HepG2 (cell line): ENCODE data around the gene RABL2A. TPM values are rescaled to one million over a fixed set of nuclear protein-coding genes. Genes with fewer than 3 reads are reported as not detected.

ENCODE experiments used
- ATAC-seq: fragments of 200-7000 bp; cut with Tn5 transposase; 3 replicates; pipeline ENCODE4 v1.9.1; 2020; ENCODE audit warnings: mild to moderate bottlenecking, moderate library complexity
- BruUV-seq: library from RNA; stranded (reverse); fragments of 400-500 nt; replicated peaks from 2 replicates; lab custom pipeline; 2021; lab: Mats Ljungman, UMichigan
- CTCF ChIA-PET: fragments of 300-600 bp; formaldehyde crosslinking; extraction: SDS; loops from one replicate; lab custom pipeline; 2021; ENCODE audit warnings: low total read pairs, inconsistent platforms, low intra/inter-chr PET ratio; lab: Yijun Ruan, JAX
- POLR2A ChIA-PET: fragments of 350-600 bp; sonication (Branson Sonifier 250); formaldehyde crosslinking; loops from one replicate; lab custom pipeline; 2020; ENCODE audit warnings: antibody characterized with exemption, inconsistent platforms; lab: Yijun Ruan, JAX
- DNase-seq: peaks from one replicate; pipeline ENCODE4 v3.0.0-alpha.2; 2015; ENCODE audit warnings: low spot score
- FAIRE-seq: peaks from 3 replicates; lab custom pipeline; 2011; peaks lifted over from hg19 to GRCh38; lab: Jason Lieb, UNC
- H2AFZ ChIP-seq: one replicate; pipeline ENCODE4 v1.6.1; 2011; ENCODE audit warnings: low read length, inconsistent platforms
- H3K27ac ChIP-seq: fragments of 300-600 bp; 3 replicates; pipeline ENCODE4 v1.8.0; 2011; ENCODE audit warnings: mixed run types, mild to moderate bottlenecking, mixed read lengths, low read length, inconsistent platforms; ENCODE audit not compliant: insufficient read depth; ENCODE audit errors: extremely low read length
- H3K27me3 ChIP-seq, 2 experiments: fragments of 200-600 bp in 1 of 2; 2 replicates in 1 of 2; 3 replicates in 1 of 2; pipeline versions ENCODE4 v1.6.0 to v1.8.0; 2011; ENCODE audit warnings: low read length in 2 of 2, mild to moderate bottlenecking in 2 of 2, moderate library complexity in 2 of 2, inconsistent platforms in 1 of 2; ENCODE audit not compliant: insufficient read depth in 2 of 2, control insufficient read depth in 1 of 2
- H3K36me3 ChIP-seq, 2 experiments: fragments of 200-600 bp in 1 of 2; replicated peaks in 1 of 2; 2 replicates in 1 of 2; 3 replicates in 1 of 2; pipeline versions ENCODE4 v1.5.1 to v1.8.0; 2011; ENCODE audit warnings: low read length in 2 of 2, inconsistent platforms in 1 of 2; ENCODE audit not compliant: insufficient read depth in 2 of 2, control insufficient read depth in 1 of 2
- H3K4me1 ChIP-seq: 2 replicates; pipeline ENCODE4 v1.5.1; 2012; ENCODE audit warnings: low read length, inconsistent platforms; ENCODE audit not compliant: insufficient read depth
- H3K4me2 ChIP-seq: 2 replicates; pipeline ENCODE4 v1.6.0; 2011; ENCODE audit warnings: low read depth, low read length, inconsistent platforms
- H3K4me3 ChIP-seq, 3 experiments: fragments of 200-600 bp in 1 of 3; sonication (generic), shearing (Covaris generic) in 1 of 3; replicated peaks in 1 of 3; 2 replicates each; pipeline ENCODE4 v1.5.1; 2011 to 2016; ENCODE audit warnings: low read length in 3 of 3, inconsistent platforms in 2 of 3, low read depth in 2 of 3, mild to moderate bottlenecking in 2 of 3, control low read depth in 1 of 3, mixed read lengths in 1 of 3; ENCODE audit not compliant: insufficient read depth in 1 of 3
- H3K79me2 ChIP-seq: one replicate; pipeline ENCODE4 v1.6.1; 2011; ENCODE audit warnings: low read length, inconsistent platforms; ENCODE audit not compliant: insufficient read depth
- H3K9ac ChIP-seq: 2 replicates; pipeline ENCODE4 v1.6.0; 2011; ENCODE audit warnings: mild to moderate bottlenecking, low read depth, low read length, inconsistent platforms; ENCODE audit not compliant: insufficient read depth
- H3K9me3 ChIP-seq: 2 replicates; pipeline ENCODE4 v1.5.1; 2012; ENCODE audit warnings: mild to moderate bottlenecking, low read length
- H4K20me1 ChIP-seq: 2 replicates; pipeline ENCODE4 v1.6.0; 2011; ENCODE audit warnings: inconsistent platforms, mild to moderate bottlenecking, low read length, moderate library complexity; ENCODE audit not compliant: insufficient read depth
- HOXA7 ChIP-seq: sonication (generic); formaldehyde crosslinking; IDR thresholded peaks from 2 replicates; pipeline ENCODE4 v1.8.1; 2022; ENCODE audit warnings: mild to moderate bottlenecking, missing genetic modification reagents, moderate library complexity
- TAF1 ChIP-seq: sonication (generic); formaldehyde crosslinking; IDR thresholded peaks from 2 replicates; pipeline ENCODE4 v1.4.0; 2020; ENCODE audit warnings: missing genetic modification reagents
- TARDBP ChIP-seq: sonication (generic); formaldehyde crosslinking; IDR thresholded peaks from 2 replicates; pipeline ENCODE4 v1.8.0; 2022; ENCODE audit warnings: mild to moderate bottlenecking, missing genetic modification reagents
- XBP1 ChIP-seq: sonication (generic); formaldehyde crosslinking; IDR thresholded peaks from 2 replicates; pipeline ENCODE4 v1.5.0; 2020; ENCODE audit warnings: missing genetic modification reagents
- ZBTB38 ChIP-seq: sonication (generic); formaldehyde crosslinking; IDR thresholded peaks from 2 replicates; pipeline ENCODE4 v1.5.1; 2020; ENCODE audit warnings: mild to moderate bottlenecking, missing genetic modification reagents
- ZNF256 ChIP-seq: sonication (generic); formaldehyde crosslinking; conservative IDR thresholded peaks from 2 replicates; pipeline ENCODE4 v1.4.0; 2020; ENCODE audit warnings: missing genetic modification reagents
- ZNF30 ChIP-seq: sonication (generic); formaldehyde crosslinking; IDR thresholded peaks from 2 replicates; pipeline ENCODE4 v1.5.0; 2020; ENCODE audit warnings: mild to moderate bottlenecking, missing genetic modification reagents
- ZNF326 ChIP-seq: sonication (generic); formaldehyde crosslinking; IDR thresholded peaks from 2 replicates; pipeline ENCODE4 v1.4.0; 2020; ENCODE audit warnings: missing genetic modification reagents, borderline replicate concordance
- ZNF513 ChIP-seq: sonication (generic); formaldehyde crosslinking; conservative IDR thresholded peaks from 2 replicates; pipeline ENCODE4 v1.5.0; 2020; ENCODE audit warnings: missing genetic modification reagents
- ZNF530 ChIP-seq: sonication (generic); formaldehyde crosslinking; IDR thresholded peaks from 2 replicates; pipeline ENCODE4 v1.5.0; 2020; ENCODE audit warnings: low read depth, mild to moderate bottlenecking, missing genetic modification reagents
- ZNF550 ChIP-seq: sonication (generic); formaldehyde crosslinking; IDR thresholded peaks from 2 replicates; pipeline ENCODE4 v1.4.0; 2020; ENCODE audit warnings: mild to moderate bottlenecking, missing genetic modification reagents, borderline replicate concordance
- ZNF556 ChIP-seq: sonication (generic); formaldehyde crosslinking; IDR thresholded peaks from 2 replicates; pipeline ENCODE4 v1.4.0; 2020; ENCODE audit warnings: mild to moderate bottlenecking, missing genetic modification reagents, borderline replicate concordance
- ZNF7 ChIP-seq: IDR thresholded peaks from 2 replicates; pipeline ENCODE4 v1.6.1; 2016; ENCODE audit warnings: missing biosample characterization, missing genetic modification reagents
- ZNF703 ChIP-seq: sonication (generic); formaldehyde crosslinking; IDR thresholded peaks from 2 replicates; pipeline ENCODE4 v1.5.1; 2020; ENCODE audit warnings: missing genetic modification reagents, mild to moderate bottlenecking, moderate library complexity, borderline replicate concordance
- ZNF841 ChIP-seq: sonication (generic); formaldehyde crosslinking; IDR thresholded peaks from 2 replicates; pipeline ENCODE4 v1.8.1; 2023; ENCODE audit warnings: missing genetic modification reagents, borderline replicate concordance
- WGBS: methylation state at CpG from one replicate; pipeline ENCODE4 v1.1.6; 2017; ENCODE audit warnings: low lambda C conversion rate; 5-methylcytosine and 5-hydroxymethylcytosine counted together
- in situ Hi-C: cut with HindIII; loops from 2 replicates; pipeline ENCODE4 v1.10.0; 2017; ENCODE audit warnings: low pct_unique_long_range_greater_than_20kb; ENCODE audit not compliant: extremely low pct_ligation_motif_present
- intact Hi-C: fragments of 100-400 bp; cut with micrococcal nuclease; formaldehyde crosslinking; loops from one replicate; pipeline ENCODE4 v1.10.0; 2022; ENCODE audit not compliant: unreplicated experiment
- polyA plus RNA-seq, 8 experiments: library from polyadenylated mRNA; depleted of rRNA in 3 of 8; stranded (reverse) in 7 of 8; unstranded in 1 of 8; fragments of >200 nt; fragmentation: Illumina TruSeq in 4 of 8; extraction: Trizol in 4 of 8; gene quantifications; 2 replicates each; pipeline versions ENCODE4 v1.2.1 to v1.2.3, GENCODE V29; 2011 to 2016; ENCODE audit warnings: low read depth in 4 of 8, missing spikeins in 1 of 8, mixed read lengths in 1 of 8; ENCODE audit not compliant: insufficient read depth in 1 of 8
- total RNA-seq, 5 experiments: library from RNA; depleted of rRNA; stranded (reverse); fragments of >200 nt; fragmentation: Illumina TruSeq; extraction: Trizol; gene quantifications; 2 replicates each; pipeline ENCODE4 v1.2.3, GENCODE V29; 2016; ENCODE audit warnings: low read depth in 1 of 5

The RABL2A gene
- total and polyA plus RNA-seq, 2 of the 13 experiments (the other 11 are each of a cell fraction or from before 2014, with no cell fraction given) = 9.6 to 13.4 TPM

- Histone ChIP-seq H3K36me3 (no peaks in the 10 kb centered on the region), H3K9ac (no peak overlapping the region), H3K79me2 (no peaks in the 10 kb centered on the region), H2AFZ (no peak overlapping the region), H3K4me2 (no peak overlapping the region), H4K20me1 (no peaks in the 10 kb centered on the region), H3K27ac (no peak overlapping the region), H3K4me1 (no peaks in the 10 kb centered on the region), H3K9me3 (no peaks in the 10 kb centered on the region), H3K27me3 (peaks cover 0 to 31% of the 10 kb centered on the region in 2 experiments; a peak in 2 of 5 replicates), H3K4me3 (no peak overlapping the region)
- TF ChIP-seq ZNF256 (CRISPR knock-in tag) = no peak
- TF ChIP-seq ZNF30 (CRISPR knock-in tag) = no peak
- TF ChIP-seq HOXA7 = no peak
- TF ChIP-seq TAF1 (CRISPR knock-in tag) = no peak
- no peak for TF ChIP-seq ZNF841 (CRISPR knock-in tag)
- no peak for TF ChIP-seq ZNF7 (CRISPR knock-in tag)
- no peak for TF ChIP-seq ZBTB38 (CRISPR knock-in tag)
- no peak for TF ChIP-seq ZNF326
- TF ChIP-seq ZNF530 (CRISPR knock-in tag) = no peak
- no peak for TF ChIP-seq XBP1 (CRISPR knock-in tag)
- no peak for TF ChIP-seq TARDBP (CRISPR knock-in tag)
- TF ChIP-seq ZNF556 = no peak
- no peak for TF ChIP-seq ZNF513 (CRISPR knock-in tag)
- TF ChIP-seq ZNF550 (CRISPR knock-in tag) = no peak
- no peak for TF ChIP-seq ZNF703
- WGBS = 13% methylated on average over 2 of the region's 2 CpGs
- intact Hi-C loops (no loop called here), in situ Hi-C loops (no loop called here)
- no TSS peak for BruUV-seq
- no peak for DNase-seq
- POLR2A ChIA-PET = no interaction called here
- ATAC-seq = no peak
- no peak for FAIRE-seq
- CTCF ChIA-PET = no interaction called here
Observed at GRCh38 chr2:113677330-113677729, 50.3 kb downstream of the RABL2A start.
